Suppressor macrophage treated with lipopolysaccharide for 1 hour (primary cell): ENCODE results near the gene GASK1A.

Experiments used
- DNase-seq, 3 donors: peaks; one replicate each; pipeline ENCODE4 v3.0.0-alpha.2; 2020 to 2022

GASK1A gene

DNA sequence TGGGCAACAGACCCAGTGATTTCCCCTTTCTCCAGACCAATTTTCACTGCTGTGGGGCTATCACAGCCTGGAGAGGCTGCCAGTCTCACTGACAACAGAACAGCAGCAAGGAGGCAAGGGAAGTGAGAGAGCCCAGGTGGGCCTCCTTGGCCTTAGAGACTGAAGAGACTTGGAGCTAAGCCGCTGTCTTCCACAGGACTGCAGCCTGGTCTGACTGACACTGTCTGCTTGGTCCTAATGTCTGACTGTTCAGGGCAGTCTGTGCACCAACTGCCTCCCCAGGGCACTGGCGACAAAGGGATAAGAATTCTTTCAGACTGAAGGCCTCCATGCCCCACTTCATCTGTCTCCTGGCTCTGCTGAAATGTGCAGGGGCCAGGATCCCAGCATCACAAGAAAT is 115.3 kb downstream of the GASK1A start:
- no peak for DNase-seq

DNA sequence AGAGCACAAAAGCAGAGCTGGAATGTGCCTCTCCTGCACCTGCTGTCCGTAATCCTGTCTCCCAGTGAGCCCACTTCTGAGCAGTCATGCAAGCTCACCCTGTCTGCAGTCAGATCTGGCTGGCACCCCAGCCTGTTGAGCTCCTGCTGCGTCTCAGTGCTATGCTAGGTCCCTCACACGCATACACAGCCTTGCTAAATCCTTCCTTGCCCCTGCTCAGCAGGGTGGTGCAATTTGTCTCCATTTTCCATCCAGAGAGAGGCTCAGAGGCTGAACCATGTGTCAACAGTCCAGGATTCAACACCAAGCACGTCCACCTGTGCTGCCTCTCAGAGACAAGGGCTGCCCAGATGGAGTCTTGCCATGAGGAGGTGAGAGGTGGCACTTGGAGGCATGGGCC is 115.7 kb downstream of the GASK1A start:
- no peak for DNase-seq

DNA sequence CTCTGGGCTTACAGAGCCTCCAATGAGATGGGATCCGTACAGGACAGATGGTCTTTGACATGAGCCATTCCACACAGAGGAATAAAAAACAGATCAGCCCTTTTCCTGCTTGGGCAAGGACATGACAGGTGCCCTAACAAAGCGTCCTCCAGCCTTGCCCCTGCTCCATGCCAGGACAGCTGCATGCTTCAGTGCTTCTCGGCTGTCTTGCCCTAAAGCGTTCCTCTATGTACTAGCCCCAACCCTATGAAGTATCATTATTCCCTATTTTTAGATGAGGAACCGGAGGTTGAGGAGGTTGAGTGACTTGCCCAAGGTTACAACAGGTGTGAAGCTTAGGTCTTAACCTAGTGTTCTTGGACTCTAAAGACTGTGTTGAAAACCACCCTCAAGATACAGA is 116.3 kb downstream of the GASK1A start:
- no peak for DNase-seq

DNA sequence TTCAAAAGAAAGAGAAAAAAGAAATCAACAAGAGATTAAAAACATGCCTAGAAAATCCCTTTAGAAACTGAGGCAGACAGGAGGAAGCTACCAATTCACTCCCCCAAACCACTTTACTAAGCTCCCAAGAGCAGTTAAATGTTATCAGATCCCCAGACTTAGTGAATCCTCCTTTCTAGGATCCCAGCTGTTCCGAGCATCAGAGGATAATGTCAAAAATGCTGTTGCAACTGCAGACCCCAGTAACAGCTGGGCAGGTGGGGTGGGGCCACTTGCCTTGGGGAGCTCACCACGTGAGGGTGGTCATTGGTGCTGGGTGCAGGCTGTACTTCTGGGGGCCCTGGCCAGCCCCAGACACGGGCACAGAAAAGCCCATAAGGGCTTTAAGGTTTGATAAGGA is 117.7 kb downstream of the GASK1A start:
- no peak for DNase-seq

DNA sequence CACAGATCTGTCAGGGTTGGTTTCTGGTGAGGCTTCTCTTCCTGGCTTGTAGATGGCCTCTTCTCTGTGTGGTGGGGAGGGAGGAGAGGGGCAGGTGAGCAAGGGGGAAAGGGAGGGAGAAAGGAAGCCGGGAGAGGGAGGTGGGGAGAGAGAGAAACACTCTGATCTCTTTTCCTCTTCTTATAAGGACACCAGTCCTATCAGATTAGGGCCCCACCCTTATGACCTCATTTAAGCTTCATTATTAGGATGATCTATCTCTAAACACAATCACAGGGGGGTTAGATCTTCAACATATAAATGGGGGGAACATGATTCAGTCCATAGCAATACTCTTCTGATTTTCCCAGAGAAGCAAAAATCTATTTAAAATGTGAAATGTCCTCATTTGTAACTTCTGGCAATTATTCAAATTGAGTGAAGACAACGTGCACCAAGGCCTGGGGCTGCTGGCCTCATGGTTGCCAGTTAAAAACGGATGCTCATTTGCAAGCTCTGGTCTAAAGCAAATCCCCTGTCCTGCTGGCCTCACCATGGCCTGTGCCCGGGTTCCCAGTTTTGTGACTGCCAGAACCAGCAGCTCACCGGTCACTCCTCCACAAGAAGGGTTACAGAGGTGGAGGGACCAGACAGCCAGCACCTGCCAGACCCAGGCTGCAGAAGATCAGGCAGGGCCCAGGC is 118.4 kb downstream of the GASK1A start:
- no peak for DNase-seq

DNA sequence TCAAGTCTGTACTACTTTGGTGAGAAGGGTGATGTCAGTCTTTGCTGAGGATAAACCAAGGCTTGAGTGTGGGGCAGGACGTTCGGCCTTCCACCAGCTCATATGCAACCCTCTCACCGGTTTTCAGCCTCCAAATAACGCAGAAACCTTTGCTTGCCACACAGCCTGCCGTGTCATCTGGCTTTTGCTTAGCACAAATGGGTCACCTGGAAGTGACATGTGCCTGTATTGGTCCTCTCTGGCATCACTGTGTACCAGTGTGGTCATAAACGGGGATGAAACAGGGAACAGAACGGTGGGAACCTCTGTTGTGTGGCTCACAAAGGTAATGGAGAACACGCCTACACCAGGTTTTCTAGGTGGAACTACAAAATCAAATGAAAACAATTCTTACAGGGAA is 119.7 kb downstream of the GASK1A start:
- no peak for DNase-seq

DNA sequence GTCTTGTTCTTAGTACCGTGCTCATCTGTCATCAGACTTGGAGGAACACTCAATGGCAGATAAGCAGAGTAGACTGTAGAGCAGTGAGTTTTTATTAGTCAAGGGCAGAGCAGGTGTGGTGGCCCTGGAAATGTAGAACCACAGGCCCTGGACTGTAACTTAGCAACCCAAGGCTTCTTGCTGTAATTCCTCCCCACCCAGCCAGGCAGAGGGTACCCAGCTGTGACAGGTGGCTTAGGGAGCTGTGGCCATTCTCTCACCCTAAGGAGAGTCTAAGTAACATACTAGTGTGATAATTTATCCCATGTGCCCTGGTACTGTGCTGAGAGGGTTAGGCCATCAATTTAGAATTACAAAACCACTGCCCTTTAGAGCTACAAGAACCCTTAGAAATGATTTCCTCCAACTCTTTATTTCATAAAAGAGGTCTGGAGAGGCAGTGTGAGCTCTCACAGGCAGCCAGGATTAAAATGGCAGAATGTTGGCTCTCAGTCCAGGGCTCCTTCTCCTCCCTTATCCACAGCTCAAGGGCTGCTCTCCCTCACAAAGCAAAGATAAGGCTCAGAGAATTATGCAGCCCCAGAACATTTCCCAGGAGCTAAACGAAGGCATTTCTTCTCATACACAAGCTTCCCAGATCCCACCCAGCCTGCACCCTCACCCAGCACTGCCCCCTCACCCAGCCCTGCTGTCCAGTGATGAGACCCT is 123.8 kb downstream of the GASK1A start:
- DNase-seq, result no peak

DNA sequence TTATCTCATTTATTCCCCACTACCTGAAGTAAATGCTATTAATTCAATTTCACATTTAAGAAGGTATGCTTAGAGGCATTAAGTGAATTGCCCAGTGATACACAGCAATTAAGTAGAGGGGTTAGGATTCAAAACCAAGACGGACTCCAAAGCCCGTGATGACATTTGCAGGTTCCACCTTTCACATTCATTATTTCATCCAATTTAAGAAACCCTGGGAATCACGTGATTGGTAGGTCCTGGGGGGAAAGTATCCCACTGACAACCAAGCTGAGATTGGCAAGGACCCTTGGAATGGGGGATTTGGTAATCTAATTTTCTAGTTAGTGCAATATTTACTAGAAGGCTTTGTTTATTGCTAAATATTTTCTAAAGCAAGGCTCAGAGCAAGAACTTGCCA is 124.9 kb downstream of the GASK1A start:
- no peak for DNase-seq

DNA sequence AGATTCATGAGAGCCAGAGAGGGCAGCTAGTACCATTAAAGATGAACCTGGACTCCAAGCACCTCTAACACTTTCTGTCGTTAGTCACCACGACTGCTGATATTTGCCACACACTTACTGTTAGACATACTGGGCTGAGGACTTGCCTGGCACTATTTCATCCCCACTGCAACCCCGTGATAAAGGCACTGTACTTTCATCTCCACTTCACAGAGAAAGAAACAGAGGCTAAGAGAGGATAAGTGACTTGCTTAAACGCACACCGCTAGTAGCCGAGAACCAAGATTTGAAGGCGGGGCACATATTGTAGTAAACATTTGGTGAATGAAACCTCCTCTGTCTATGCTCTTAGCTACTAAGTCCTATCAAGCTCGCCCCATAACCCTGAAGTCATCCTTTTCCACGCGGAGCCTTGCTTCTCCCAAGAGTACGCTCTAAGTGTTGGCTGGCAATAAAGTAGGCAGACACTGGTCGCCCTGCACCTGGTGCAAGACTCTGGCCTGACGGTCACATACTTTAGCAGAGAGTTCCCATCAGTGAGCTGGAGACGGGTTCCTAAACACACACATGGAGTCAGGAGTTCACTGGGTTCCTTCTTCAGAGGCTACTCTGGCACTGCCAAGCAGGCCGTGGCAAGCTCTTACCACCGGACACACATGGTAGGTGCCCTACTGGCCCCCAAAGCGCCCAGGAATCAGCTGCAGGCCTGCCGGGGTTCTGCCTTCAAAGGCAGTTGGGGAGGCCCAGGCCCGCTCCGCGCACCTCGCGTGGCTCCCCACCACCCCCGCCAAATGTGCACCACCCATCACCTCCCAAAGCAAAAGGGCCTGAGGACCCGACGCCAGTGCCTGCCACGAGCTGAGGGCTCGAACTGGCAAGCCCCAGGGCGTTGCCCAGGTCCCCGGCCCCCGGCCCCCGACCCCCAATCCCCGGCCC is 125.8 kb downstream of the GASK1A start:
- DNase-seq, result peak in 1 of 3 donors; percentile 1

DNA sequence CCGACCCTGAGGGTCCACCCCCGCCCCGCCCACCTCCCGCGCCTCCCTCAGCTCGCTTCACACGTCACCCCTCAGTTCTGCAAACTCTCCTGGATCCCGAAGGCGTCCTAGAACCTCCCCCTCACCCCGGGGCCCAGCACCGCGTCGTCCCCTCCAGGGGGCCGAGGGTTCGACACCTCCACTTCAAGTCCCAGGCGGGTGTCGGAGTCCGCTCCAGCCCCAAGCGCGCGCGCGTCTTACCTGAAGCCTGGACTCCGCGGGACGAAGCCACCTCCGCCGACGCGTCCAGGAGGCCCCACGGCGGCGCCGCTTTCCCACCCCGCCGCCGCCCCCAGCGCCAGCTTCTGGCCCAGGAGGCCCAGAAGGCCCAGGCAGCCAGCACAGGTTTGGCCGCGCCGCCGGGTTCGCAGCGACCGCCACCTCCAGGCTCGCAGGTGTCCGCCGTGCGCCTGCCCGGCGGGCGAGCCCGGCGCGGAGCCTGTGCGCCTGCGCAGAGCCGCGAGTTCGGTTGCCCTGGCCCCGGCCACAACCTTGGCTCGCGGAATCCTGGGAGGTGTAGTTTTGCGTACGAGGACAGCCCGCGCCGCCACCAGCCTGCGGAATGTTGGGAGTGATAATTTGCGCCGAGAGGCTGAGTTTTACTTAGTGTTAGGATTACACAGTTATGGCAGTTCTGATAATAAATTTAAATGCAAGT is 126.6 kb downstream of the GASK1A start, which contains the start of gene POMGNT2:
TSS of gene POMGNT2 (minus strand) at position 484 of the 697 bp plus-strand sequence. CDS start 24,648 bp downstream, outside the sequence.
- peak; percentile 85 to 95 (median 94) for DNase-seq

DNA sequence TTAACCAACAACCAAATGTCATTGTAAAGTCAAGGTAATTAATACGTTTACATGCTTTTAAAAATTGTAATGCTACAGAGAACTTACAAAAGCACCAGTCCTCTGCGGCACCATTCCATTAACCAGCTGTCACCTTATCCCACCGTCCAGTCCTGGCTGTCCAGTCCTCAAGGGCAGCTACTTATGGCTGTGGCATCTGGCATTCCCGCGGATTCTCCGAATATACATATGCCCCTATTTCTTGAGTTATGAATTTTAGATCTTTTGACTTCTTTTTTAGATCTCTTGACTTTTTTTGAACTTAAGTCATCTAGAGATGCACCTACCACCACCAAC is 127.2 kb downstream of the GASK1A start:
- DNase-seq, result no peak
